IPS-18a (cell line): ENCODE data around the gene JPH2.

Source experiments
- H3K27ac ChIP-seq: one replicate; pipeline ENCODE4 v1.5.1; 2013; ENCODE audit warnings: low read length
- H3K27me3 ChIP-seq: one replicate; pipeline ENCODE4 v1.6.1; 2013; ENCODE audit warnings: mild to moderate bottlenecking, low read length; ENCODE audit not compliant: control insufficient read depth, insufficient read depth
- H3K36me3 ChIP-seq: one replicate; pipeline ENCODE4 v1.6.1; 2013; ENCODE audit warnings: low read depth, low read length; ENCODE audit not compliant: control insufficient read depth
- H3K4me1 ChIP-seq: one replicate; pipeline ENCODE4 v1.6.1; 2013; ENCODE audit warnings: low read depth, low read length; ENCODE audit not compliant: control insufficient read depth
- H3K4me3 ChIP-seq: one replicate; pipeline ENCODE4 v1.5.1; 2013; ENCODE audit warnings: low read length
- H3K9ac ChIP-seq: one replicate; pipeline ENCODE4 v1.6.1; 2013; ENCODE audit warnings: mild to moderate bottlenecking, low read length, moderate library complexity
- H3K9me3 ChIP-seq: one replicate; pipeline ENCODE4 v1.6.1; 2013; ENCODE audit warnings: low read depth, low read length; ENCODE audit not compliant: control insufficient read depth

The JPH2 gene

GRCh38 chr20:44183282-44183681 is 3.7 kb downstream of the JPH2 start:
- no peaks in the 10 kb centered on the region for H3K36me3 ChIP-seq
- peaks cover 22% of the 10 kb centered on the region for H3K4me1 ChIP-seq
- H3K4me3 ChIP-seq: no peak overlapping the region
- no peak overlapping the region for H3K27ac ChIP-seq
- no peaks in the 10 kb centered on the region for H3K9me3 ChIP-seq
- H3K9ac ChIP-seq: no peak overlapping the region
- no peaks in the 10 kb centered on the region for H3K27me3 ChIP-seq

GRCh38 chr20:44182863-44183262 is 4.1 kb downstream of the JPH2 start:
- Histone ChIP-seq H3K36me3 (no peaks in the 10 kb centered on the region), H3K9me3 (no peaks in the 10 kb centered on the region), H3K9ac (no peak overlapping the region), H3K4me3 (no peak overlapping the region), H3K4me1 (peaks cover 19% of the 10 kb centered on the region), H3K27me3 (no peaks in the 10 kb centered on the region), H3K27ac (no peak overlapping the region)

DNA sequence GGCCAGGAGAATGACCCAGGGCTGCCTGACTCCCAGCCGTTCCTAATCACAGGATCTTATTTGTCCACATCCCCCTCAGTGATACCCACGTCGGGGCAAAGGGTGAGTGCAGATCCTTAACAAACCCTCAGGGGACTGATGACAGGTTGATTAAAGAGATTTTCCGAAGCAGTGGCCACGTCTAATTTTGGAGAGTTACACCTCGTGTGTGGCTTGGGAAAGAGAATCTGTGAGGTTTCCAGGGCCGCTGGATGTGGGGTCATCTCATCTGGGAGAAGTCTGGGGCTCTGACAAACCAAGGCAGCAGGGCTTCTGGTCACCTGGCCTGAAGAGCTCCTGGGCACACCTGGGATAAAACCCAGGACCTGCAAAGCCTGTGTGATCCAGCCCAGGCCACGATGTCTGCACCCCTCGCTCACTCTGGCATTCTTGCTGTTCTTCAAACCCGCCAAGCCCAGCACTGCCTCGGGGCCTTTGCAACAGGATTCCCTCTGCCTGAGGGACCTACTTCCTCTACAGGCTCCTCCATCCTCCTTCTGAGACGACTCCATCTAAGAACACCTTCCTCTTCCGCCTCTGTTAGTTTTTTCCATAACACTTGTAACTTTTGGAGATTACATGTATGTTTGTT is 4.7 kb downstream of the JPH2 start:
- Histone ChIP-seq H3K4me1 (peaks cover 13% of the 10 kb centered on the region), H3K27me3 (no peaks in the 10 kb centered on the region), H3K4me3 (no peak overlapping the region), H3K9ac (no peak overlapping the region), H3K27ac (no peak overlapping the region), H3K9me3 (no peaks in the 10 kb centered on the region), H3K36me3 (no peaks in the 10 kb centered on the region)

DNA sequence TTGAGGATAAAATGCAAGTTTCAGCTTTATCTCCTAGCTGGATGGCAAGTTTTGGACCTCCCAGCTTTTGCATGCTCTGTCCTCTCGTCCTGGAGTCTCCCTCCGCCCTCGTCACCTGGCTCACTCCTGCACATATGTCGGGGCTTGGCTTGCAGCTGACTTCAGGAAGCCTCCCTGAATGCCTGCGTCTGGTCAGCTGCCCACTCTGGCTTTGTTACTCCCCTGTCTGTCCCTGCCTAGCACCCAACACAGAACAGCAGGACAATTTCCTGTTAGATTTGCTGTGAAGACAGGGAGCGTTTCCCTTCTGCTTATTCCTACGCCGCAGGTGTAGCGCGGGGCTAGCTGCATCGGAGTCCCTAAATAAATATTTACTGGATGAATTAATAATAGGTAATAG is 5.4 kb downstream of the JPH2 start:
- H3K27ac ChIP-seq: no peak overlapping the region

DNA sequence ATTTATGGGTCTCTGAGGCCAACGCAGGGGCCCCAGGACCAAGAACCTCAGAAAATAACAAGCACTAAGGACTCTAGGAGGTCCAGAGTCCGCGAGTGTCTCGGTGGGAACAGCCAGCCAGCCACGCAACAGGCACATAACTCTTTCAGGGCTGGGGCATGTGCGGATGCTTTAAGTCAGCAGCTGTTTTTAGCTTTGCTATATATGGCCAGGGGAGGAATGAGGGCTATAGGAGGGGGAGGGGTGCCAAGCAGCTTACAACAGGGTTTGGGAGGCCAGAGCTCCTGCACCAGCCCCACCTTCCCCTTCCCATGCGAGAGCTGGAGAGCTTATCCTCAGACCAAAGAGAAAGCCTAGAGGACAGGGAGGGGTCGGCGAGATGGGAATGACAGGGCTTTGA is 6.2 kb downstream of the JPH2 start:
- peaks cover 10% of the 10 kb centered on the region for H3K4me1 ChIP-seq
- H3K27ac ChIP-seq: no peak overlapping the region
- no peak overlapping the region for H3K9ac ChIP-seq

More for the DNA sequence above, 5.4 kb downstream of the JPH2 start:
- Histone ChIP-seq H3K4me3 (no peak overlapping the region), H3K27me3 (no peaks in the 10 kb centered on the region), H3K36me3 (no peaks in the 10 kb centered on the region), H3K4me1 (peaks cover 12% of the 10 kb centered on the region), H3K9me3 (no peaks in the 10 kb centered on the region), H3K9ac (no peak overlapping the region)

GRCh38 chr20:44176833-44177534 is 10.0 kb downstream of the JPH2 start:
- Histone ChIP-seq H3K27ac (no peak overlapping the region), H3K9me3 (no peaks in the 10 kb centered on the region), H3K36me3 (no peaks in the 10 kb centered on the region), H3K4me1 (peaks cover 10% of the 10 kb centered on the region), H3K27me3 (no peaks in the 10 kb centered on the region), H3K9ac (no peak overlapping the region), H3K4me3 (no peak overlapping the region)

More for the DNA sequence above, 6.2 kb downstream of the JPH2 start:
- Histone ChIP-seq H3K27me3 (no peaks in the 10 kb centered on the region), H3K36me3 (no peaks in the 10 kb centered on the region), H3K4me3 (no peak overlapping the region), H3K9me3 (no peaks in the 10 kb centered on the region)

DNA sequence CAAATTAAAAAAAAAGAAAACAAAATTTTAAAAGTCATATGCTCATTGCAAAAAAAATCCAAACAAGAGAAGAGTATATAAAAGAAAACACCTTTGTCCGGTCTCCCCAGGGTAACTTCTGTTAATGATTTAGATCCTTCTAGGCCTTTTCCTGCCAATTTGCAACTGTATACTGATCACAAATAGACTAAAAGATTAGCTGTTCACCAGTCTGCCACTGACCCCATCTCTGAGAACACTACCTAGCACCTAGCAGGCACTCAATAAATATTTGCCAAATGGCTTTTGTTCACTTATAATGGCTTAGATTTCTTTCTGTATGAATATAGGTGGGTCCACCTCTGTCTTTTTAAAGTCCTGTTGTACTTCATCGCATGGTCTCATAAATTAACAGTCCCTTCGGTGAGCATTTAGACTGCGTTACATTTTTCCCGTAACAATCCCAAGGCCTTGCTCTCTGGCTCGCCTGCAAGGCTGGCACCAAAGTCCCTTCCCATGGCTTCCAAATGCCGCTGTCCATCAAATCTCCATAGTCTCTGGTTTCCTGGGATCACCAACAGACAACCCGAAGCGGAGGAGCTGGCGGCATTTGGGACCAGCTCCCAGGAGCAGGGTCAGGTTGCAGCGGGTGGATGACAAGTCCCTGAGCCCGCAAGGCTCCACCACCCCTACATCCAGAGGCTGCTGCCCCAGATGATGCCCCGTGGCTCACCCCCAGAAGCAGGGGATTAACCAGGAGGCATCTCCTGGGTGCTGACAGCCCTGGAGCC is 11.8 kb downstream of the JPH2 start:
- Histone ChIP-seq H3K9me3 (no peaks in the 10 kb centered on the region), H3K27me3 (no peaks in the 10 kb centered on the region), H3K27ac (no peak overlapping the region)

GRCh38 chr20:44173846-44174245 is 13.1 kb downstream of the JPH2 start:
- Histone ChIP-seq H3K9me3 (no peaks in the 10 kb centered on the region), H3K4me3 (no peak overlapping the region), H3K27me3 (no peaks in the 10 kb centered on the region), H3K9ac (no peak overlapping the region), H3K4me1 (no peaks in the 10 kb centered on the region), H3K27ac (no peak overlapping the region), H3K36me3 (no peaks in the 10 kb centered on the region)

More for the DNA sequence above, 11.8 kb downstream of the JPH2 start:
- Histone ChIP-seq H3K4me1 (no peaks in the 10 kb centered on the region), H3K36me3 (no peaks in the 10 kb centered on the region), H3K9ac (no peak overlapping the region), H3K4me3 (no peak overlapping the region)

GRCh38 chr20:44173116-44173515 is 13.9 kb downstream of the JPH2 start:
- Histone ChIP-seq H3K27ac (no peak overlapping the region), H3K9me3 (no peaks in the 10 kb centered on the region), H3K4me1 (no peaks in the 10 kb centered on the region), H3K4me3 (no peak overlapping the region), H3K36me3 (no peaks in the 10 kb centered on the region), H3K9ac (no peak overlapping the region), H3K27me3 (no peaks in the 10 kb centered on the region)

DNA sequence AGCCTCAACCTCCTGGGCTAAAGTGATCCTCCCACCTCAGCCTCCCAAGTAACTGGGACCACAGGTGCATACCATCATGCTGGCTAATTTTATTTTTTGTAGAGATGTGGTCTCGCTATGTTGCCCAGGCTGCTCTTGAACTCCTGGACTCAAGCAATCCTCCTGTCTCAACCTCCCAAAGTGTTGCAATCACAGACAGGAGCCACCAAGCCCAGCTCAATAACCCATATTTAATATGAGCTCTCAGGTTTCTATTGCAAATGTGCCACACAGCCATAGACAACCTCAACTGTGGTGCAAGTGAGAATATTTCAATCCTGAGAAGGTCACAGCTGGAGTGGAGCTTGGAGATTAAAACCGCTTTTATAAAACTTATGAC is 14.4 kb downstream of the JPH2 start:
- Histone ChIP-seq H3K27ac (no peak overlapping the region), H3K9me3 (no peaks in the 10 kb centered on the region), H3K9ac (no peak overlapping the region), H3K36me3 (no peaks in the 10 kb centered on the region), H3K4me3 (no peak overlapping the region), H3K27me3 (no peaks in the 10 kb centered on the region), H3K4me1 (no peaks in the 10 kb centered on the region)

GRCh38 chr20:44171775-44172571 is 15.0 kb downstream of the JPH2 start:
- Histone ChIP-seq H3K27me3 (no peaks in the 10 kb centered on the region), H3K9me3 (no peaks in the 10 kb centered on the region), H3K4me1 (no peaks in the 10 kb centered on the region), H3K36me3 (no peaks in the 10 kb centered on the region), H3K4me3 (no peak overlapping the region), H3K9ac (no peak overlapping the region), H3K27ac (no peak overlapping the region)
